SK-N-SH (cell line): Measurements from ENCODE around the gene SESN2. TPM values are rescaled to one million over a fixed set of nuclear protein-coding genes. Genes with fewer than 3 reads are reported as not detected.

Source experiments
- CTCF ChIA-PET: fragments of 300-600, 350-600 bp; formaldehyde crosslinking; extraction: SDS; loops from one replicate; lab custom pipeline; 2021; lab: Yijun Ruan, JAX
- POLR2A ChIA-PET: fragments of 350-600 bp; sonication (Branson Sonifier 250); formaldehyde crosslinking; extraction: SDS; loops from one replicate; lab custom pipeline; 2020; ENCODE audit warnings: antibody characterized with exemption, inconsistent platforms; lab: Yijun Ruan, JAX
- DNase-seq: peaks from one replicate; pipeline ENCODE4 v3.0.0; 2012
- H2AFZ ChIP-seq: fragments of 200-600 bp; sonication (generic); 2 replicates; pipeline ENCODE4 v1.8.1; 2016; ENCODE audit warnings: antibody characterized with exemption, mild to moderate bottlenecking, low read depth
- H3F3A ChIP-seq: fragments of 200-600 bp; sonication (generic); replicated peaks from 2 replicates; pipeline ENCODE3; 2016; ENCODE audit warnings: antibody characterized with exemption, mild to moderate bottlenecking; ENCODE audit not compliant: insufficient read depth
- H3K27ac ChIP-seq, 2 experiments: fragments of 200-500 bp in 1 of 2; fragments of 200-600 bp in 1 of 2; sonication (Bioruptor generic) in 1 of 2; sonication (generic), shearing (Covaris generic) in 1 of 2; 2 replicates each; pipeline versions ENCODE4 v1.5.1 to v1.6.1; 2014 to 2016; ENCODE audit warnings: low read depth in 2 of 2, inconsistent platforms in 1 of 2, low read length in 1 of 2, mild to moderate bottlenecking in 1 of 2, mixed read lengths in 1 of 2
- H3K27me3 ChIP-seq: fragments of 200-600 bp; sonication (generic), shearing (Covaris generic); 2 replicates; pipeline ENCODE4 v1.6.1; 2016; ENCODE audit warnings: mixed run types; ENCODE audit not compliant: insufficient read depth
- H3K36me3 ChIP-seq, 2 experiments: fragments of 200-500 bp in 1 of 2; fragments of 200-600 bp in 1 of 2; sonication (Bioruptor generic) in 1 of 2; sonication (generic) in 1 of 2; replicated peaks in 1 of 2; 2 replicates each; pipeline versions ENCODE3 to v1.5.1; 2014 to 2016; ENCODE audit warnings: low read length in 1 of 2, mild to moderate bottlenecking in 1 of 2; ENCODE audit not compliant: insufficient read depth in 2 of 2, control insufficient read depth in 1 of 2
- H3K4me1 ChIP-seq, 2 experiments: fragments of 200-500 bp in 1 of 2; fragments of 200-600 bp in 1 of 2; sonication (Bioruptor generic) in 1 of 2; sonication (generic), shearing (Covaris generic) in 1 of 2; 2 replicates each; pipeline versions ENCODE4 v1.5.1 to v1.6.1; 2014 to 2016; ENCODE audit warnings: low read depth in 1 of 2, low read length in 1 of 2, mixed run types in 1 of 2; ENCODE audit not compliant: insufficient read depth in 2 of 2, control insufficient read depth in 1 of 2
- H3K4me2 ChIP-seq: fragments of 200-600 bp; sonication (generic), shearing (Covaris generic); 2 replicates; pipeline ENCODE4 v1.6.1; 2017; ENCODE audit warnings: mixed run types
- H3K4me3 ChIP-seq, 2 experiments: fragments of 200-500 bp in 1 of 2; fragments of 200-600 bp in 1 of 2; sonication (Bioruptor generic) in 1 of 2; sonication (generic), shearing (Covaris generic) in 1 of 2; 2 replicates each; pipeline versions ENCODE4 v1.5.1 to v1.8.1; 2014 to 2016; ENCODE audit warnings: low read depth in 2 of 2, inconsistent platforms in 1 of 2, low read length in 1 of 2, mild to moderate bottlenecking in 1 of 2, mixed read lengths in 1 of 2, moderate library complexity in 1 of 2
- H3K79me2 ChIP-seq: fragments of 200-600 bp; sonication (generic); 2 replicates; pipeline ENCODE4 v1.8.1; 2017; ENCODE audit warnings: mild to moderate bottlenecking; ENCODE audit not compliant: insufficient read depth
- H3K9ac ChIP-seq: fragments of 200-600 bp; sonication (generic); 2 replicates; pipeline ENCODE4 v1.6.1; 2017; ENCODE audit warnings: mixed run types
- H3K9me2 ChIP-seq: fragments of 200-600 bp; sonication (generic); 2 replicates; pipeline ENCODE4 v1.6.1; 2017; ENCODE audit warnings: mixed run types
- H3K9me3 ChIP-seq: fragments of 200-600 bp; sonication (generic); 2 replicates; pipeline ENCODE4 v1.6.1; 2017; ENCODE audit warnings: mixed run types, mild to moderate bottlenecking, moderate library complexity
- H4K20me1 ChIP-seq: fragments of 200-600 bp; sonication (generic); 2 replicates; pipeline ENCODE4 v1.6.1; 2017; ENCODE audit warnings: mild to moderate bottlenecking, mixed run types; ENCODE audit not compliant: insufficient read depth
- EP300 ChIP-seq, 2 experiments: IDR thresholded peaks; 2 replicates each; pipeline versions ENCODE4 v1.4.0 to v1.6.1; 2012; ENCODE audit warnings: borderline replicate concordance in 1 of 2, low read depth in 1 of 2, low read length in 1 of 2
- FOXM1 ChIP-seq: IDR thresholded peaks from 2 replicates; pipeline ENCODE4 v1.4.0; 2012; ENCODE audit warnings: low read depth, mild to moderate bottlenecking
- GATA2 ChIP-seq: sonication (generic); formaldehyde crosslinking; IDR thresholded peaks from 2 replicates; pipeline ENCODE4 v1.5.0; 2020; ENCODE audit warnings: mild to moderate bottlenecking, missing genetic modification reagents
- JUND ChIP-seq: IDR thresholded peaks from 2 replicates; pipeline ENCODE4 v1.4.0; 2012
- RAD21 ChIP-seq: IDR thresholded peaks from 2 replicates; pipeline ENCODE4 v1.6.1; 2012; ENCODE audit warnings: mild to moderate bottlenecking, low read length
- RFX5 ChIP-seq: IDR thresholded peaks from 2 replicates; pipeline ENCODE4 v1.6.1; 2012; ENCODE audit warnings: mild to moderate bottlenecking, improper control_type of control experiment, low read length
- SIN3A ChIP-seq: IDR thresholded peaks from 2 replicates; pipeline ENCODE4 v1.6.1; 2012; ENCODE audit warnings: low read depth, mild to moderate bottlenecking, low read length, moderate library complexity, borderline replicate concordance
- SMC3 ChIP-seq: IDR thresholded peaks from 2 replicates; pipeline ENCODE4 v1.6.1; 2012; ENCODE audit warnings: low read depth, low read length, improper control_type of control experiment
- TAF1 ChIP-seq: IDR thresholded peaks from 2 replicates; pipeline ENCODE4 v1.6.1; 2012; ENCODE audit warnings: low read depth, mild to moderate bottlenecking, low read length, moderate library complexity, borderline replicate concordance
- TEAD4 ChIP-seq: IDR thresholded peaks from 2 replicates; pipeline ENCODE4 v1.4.0; 2012; ENCODE audit warnings: mild to moderate bottlenecking, borderline replicate concordance; ENCODE audit not compliant: insufficient read depth
- YY1 ChIP-seq: IDR thresholded peaks from 2 replicates; pipeline ENCODE4 v1.4.0; 2012; ENCODE audit warnings: low read depth, mild to moderate bottlenecking
- WGBS: methylation state at CpG from one replicate; pipeline ENCODE4 v1.1.6; 2017; ENCODE audit warnings: low lambda C conversion rate; 5-methylcytosine and 5-hydroxymethylcytosine counted together
- polyA plus RNA-seq, 3 experiments: library from polyadenylated mRNA; depleted of rRNA; stranded (reverse); fragments of >200 nt; gene quantifications; 2 replicates each; pipeline ENCODE4 v1.2.3, GENCODE V29; 2012
- TF ChIP-seq, protein P1 (sequence below): fragments of 200-600 bp; sonication (generic); IDR thresholded peaks from 2 replicates; pipeline ENCODE4 v1.6.1; 2017; ENCODE audit warnings: antibody characterized with exemption, mild to moderate bottlenecking, moderate library complexity
- TF ChIP-seq, protein P2 (sequence below): fragments of 150-350 bp; IDR thresholded peaks from 2 replicates; pipeline ENCODE4 v1.6.1; 2017; ENCODE audit warnings: antibody characterized with exemption, low read length, low read depth, borderline replicate concordance
- TF ChIP-seq, protein P3 (sequence below): IDR thresholded peaks from 2 replicates; pipeline ENCODE4 v1.6.1; 2012; ENCODE audit warnings: mild to moderate bottlenecking, low read depth, low read length, moderate library complexity

SESN2 gene
- polyA plus RNA-seq, 1 of the 3 experiments (the other 2 are of a cell fraction): 14.1 TPM

DNA sequence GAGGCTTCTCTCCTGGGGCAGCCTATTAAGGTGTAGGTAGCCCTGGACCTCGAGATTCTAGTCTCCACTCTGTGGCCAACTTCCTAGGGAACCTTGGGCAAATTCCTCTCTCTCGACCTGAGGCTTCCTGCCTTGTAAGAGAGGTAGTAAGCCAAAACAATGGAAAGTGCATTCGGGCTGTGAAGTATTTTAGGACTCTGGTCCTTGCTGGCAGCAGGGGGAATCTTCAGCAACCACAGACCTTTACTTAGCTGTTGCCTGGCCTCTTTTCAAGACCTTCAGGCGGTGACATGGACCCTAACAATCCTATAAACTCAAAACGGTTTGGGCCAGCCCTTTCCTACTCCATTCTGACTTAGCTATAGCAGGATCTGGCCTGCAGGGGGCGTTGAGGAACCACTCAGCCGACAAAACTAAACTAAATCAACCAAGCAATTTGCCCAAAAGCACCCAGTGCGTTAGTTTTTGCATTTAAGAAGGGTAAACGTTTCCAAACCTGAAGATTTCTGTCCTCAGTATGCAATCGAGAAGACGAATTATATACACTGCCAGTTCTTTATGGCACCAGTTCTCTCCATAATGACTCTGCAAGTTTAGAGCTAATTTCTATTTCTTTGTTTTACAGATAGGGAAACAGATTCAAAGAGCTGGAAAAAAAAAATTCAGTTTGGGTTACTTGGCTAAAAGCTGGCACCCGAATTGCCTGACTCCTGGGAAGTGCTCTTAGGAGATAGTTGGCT is 10.9 kb upstream of the SESN2 start:
- H3K9me3 ChIP-seq: no peaks in the 10 kb centered on the region
- H3K4me1 ChIP-seq: peaks cover 19 to 22% of the 10 kb centered on the region in 2 experiments; a peak in 3 of 4 replicates
- TF ChIP-seq TEAD4 (no peak), SMC3 (peak; percentile 73), RFX5 (0 out of 2 replicates have a peak, but pooled peaks have one; percentile 67), SIN3A (peak; percentile 73; the same call in 1 of the 2 replicates), JUND (no peak), EP300 (IDR thresholded peaks at IDR 0.05; ENCODE audit: borderline replicate concordance in 1 of 2, low read depth in 1 of 2, low read length in 1 of 2) (no peak), GATA2 (CRISPR knock-in tag) (no peak), FOXM1 (no peak), RAD21 (peak; percentile 88), TAF1 (peak; percentile 48; the same call in 1 of the 2 replicates), YY1 (no peak)
- TF ChIP-seq, protein P1, sequence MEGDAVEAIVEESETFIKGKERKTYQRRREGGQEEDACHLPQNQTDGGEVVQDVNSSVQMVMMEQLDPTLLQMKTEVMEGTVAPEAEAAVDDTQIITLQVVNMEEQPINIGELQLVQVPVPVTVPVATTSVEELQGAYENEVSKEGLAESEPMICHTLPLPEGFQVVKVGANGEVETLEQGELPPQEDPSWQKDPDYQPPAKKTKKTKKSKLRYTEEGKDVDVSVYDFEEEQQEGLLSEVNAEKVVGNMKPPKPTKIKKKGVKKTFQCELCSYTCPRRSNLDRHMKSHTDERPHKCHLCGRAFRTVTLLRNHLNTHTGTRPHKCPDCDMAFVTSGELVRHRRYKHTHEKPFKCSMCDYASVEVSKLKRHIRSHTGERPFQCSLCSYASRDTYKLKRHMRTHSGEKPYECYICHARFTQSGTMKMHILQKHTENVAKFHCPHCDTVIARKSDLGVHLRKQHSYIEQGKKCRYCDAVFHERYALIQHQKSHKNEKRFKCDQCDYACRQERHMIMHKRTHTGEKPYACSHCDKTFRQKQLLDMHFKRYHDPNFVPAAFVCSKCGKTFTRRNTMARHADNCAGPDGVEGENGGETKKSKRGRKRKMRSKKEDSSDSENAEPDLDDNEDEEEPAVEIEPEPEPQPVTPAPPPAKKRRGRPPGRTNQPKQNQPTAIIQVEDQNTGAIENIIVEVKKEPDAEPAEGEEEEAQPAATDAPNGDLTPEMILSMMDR: peak; percentile 97
- TF ChIP-seq, protein P2, sequence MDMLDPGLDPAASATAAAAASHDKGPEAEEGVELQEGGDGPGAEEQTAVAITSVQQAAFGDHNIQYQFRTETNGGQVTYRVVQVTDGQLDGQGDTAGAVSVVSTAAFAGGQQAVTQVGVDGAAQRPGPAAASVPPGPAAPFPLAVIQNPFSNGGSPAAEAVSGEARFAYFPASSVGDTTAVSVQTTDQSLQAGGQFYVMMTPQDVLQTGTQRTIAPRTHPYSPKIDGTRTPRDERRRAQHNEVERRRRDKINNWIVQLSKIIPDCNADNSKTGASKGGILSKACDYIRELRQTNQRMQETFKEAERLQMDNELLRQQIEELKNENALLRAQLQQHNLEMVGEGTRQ: no peak
- TF ChIP-seq, protein P3, sequence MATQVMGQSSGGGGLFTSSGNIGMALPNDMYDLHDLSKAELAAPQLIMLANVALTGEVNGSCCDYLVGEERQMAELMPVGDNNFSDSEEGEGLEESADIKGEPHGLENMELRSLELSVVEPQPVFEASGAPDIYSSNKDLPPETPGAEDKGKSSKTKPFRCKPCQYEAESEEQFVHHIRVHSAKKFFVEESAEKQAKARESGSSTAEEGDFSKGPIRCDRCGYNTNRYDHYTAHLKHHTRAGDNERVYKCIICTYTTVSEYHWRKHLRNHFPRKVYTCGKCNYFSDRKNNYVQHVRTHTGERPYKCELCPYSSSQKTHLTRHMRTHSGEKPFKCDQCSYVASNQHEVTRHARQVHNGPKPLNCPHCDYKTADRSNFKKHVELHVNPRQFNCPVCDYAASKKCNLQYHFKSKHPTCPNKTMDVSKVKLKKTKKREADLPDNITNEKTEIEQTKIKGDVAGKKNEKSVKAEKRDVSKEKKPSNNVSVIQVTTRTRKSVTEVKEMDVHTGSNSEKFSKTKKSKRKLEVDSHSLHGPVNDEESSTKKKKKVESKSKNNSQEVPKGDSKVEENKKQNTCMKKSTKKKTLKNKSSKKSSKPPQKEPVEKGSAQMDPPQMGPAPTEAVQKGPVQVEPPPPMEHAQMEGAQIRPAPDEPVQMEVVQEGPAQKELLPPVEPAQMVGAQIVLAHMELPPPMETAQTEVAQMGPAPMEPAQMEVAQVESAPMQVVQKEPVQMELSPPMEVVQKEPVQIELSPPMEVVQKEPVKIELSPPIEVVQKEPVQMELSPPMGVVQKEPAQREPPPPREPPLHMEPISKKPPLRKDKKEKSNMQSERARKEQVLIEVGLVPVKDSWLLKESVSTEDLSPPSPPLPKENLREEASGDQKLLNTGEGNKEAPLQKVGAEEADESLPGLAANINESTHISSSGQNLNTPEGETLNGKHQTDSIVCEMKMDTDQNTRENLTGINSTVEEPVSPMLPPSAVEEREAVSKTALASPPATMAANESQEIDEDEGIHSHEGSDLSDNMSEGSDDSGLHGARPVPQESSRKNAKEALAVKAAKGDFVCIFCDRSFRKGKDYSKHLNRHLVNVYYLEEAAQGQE: no peak
- TF ChIP-seq, all 33 proteins: peak for 6
- Histone ChIP-seq H3K36me3 (no peaks in the 10 kb centered on the region), H3K9me2 (no peaks in the 10 kb centered on the region), H3K79me2 (0 out of 2 replicates have a peak, but pooled peaks cover 3% of the 10 kb centered on the region), H4K20me1 (no peaks in the 10 kb centered on the region), H3K9ac (peak overlapping the region; percentile 29; the same call in 1 of the 2 replicates), H2AFZ (peak overlapping the region; percentile 84), H3K4me2 (peak overlapping the region; percentile 78), H3K4me3 (peak overlapping the region; percentile 28 to 62), H3K27ac (peak overlapping the region; percentile 70 to 95), H3F3A (peaks cover 22% of the 10 kb centered on the region), H3K27me3 (no peaks in the 10 kb centered on the region)
- peak; percentile 69 for DNase-seq
- WGBS: 8% methylated on average over 12 of the region's 12 CpGs
- CTCF ChIA-PET: interaction anchor here (0.6 to 4.0 kb wide), 46 partner anchors 9 to 566 kb away, joined by 3 to 36 read pairs (median 4); partner anchors contain the start of genes ATP5IF1, DNAJC8, MED18 and RCC1
- POLR2A ChIA-PET: interaction anchor here (0.6 to 1.9 kb wide), 8 partner anchors 11 to 264 kb away, joined by 3 to 11 read pairs (median 5); partner anchors contain the start of genes ATP5IF1, MED18 and SESN2
